Neutrophil (primary cell): Measurements from ENCODE around the gene SYTL2.

Source experiments
- H3K27ac ChIP-seq: fragments of 200-600 bp; sonication (generic); 2 replicates; pipeline ENCODE4 v1.5.1; 2016; ENCODE audit warnings: mild to moderate bottlenecking, moderate library complexity
- H3K27me3 ChIP-seq: fragments of 200-600 bp; sonication (generic); 2 replicates; pipeline ENCODE4 v1.6.0; 2016; ENCODE audit warnings: mild to moderate bottlenecking
- H3K36me3 ChIP-seq: fragments of 200-600 bp; sonication (generic); 2 replicates; pipeline ENCODE4 v1.5.1; 2017
- H3K4me1 ChIP-seq, 2 experiments: fragments of 200-600 bp in 1 of 2; sonication (generic) in 1 of 2; 1 replicate in 1 of 2; 2 replicates in 1 of 2; pipeline versions ENCODE4 v1.5.1 to v1.6.1; 2013 to 2016; ENCODE audit warnings: low read depth in 1 of 2, low read length in 1 of 2, mild to moderate bottlenecking in 1 of 2, moderate library complexity in 1 of 2; ENCODE audit not compliant: control insufficient read depth in 1 of 2, insufficient read depth in 1 of 2
- H3K4me3 ChIP-seq, 2 experiments: fragments of 200-600 bp in 1 of 2; sonication (generic) in 1 of 2; 1 replicate in 1 of 2; 2 replicates in 1 of 2; pipeline ENCODE4 v1.5.1; 2013 to 2016; ENCODE audit warnings: low read depth in 1 of 2, low read length in 1 of 2, mild to moderate bottlenecking in 1 of 2, moderate library complexity in 1 of 2
- H3K9me3 ChIP-seq: fragments of 200-600 bp; sonication (generic); 2 replicates; pipeline ENCODE4 v1.5.1; 2016
- TF ChIP-seq, protein P1 (sequence below): fragments of 200-600 bp; sonication (generic); IDR thresholded peaks from 2 replicates; pipeline ENCODE4 v1.5.1; 2016; ENCODE audit warnings: antibody characterized with exemption

SYTL2 gene

DNA sequence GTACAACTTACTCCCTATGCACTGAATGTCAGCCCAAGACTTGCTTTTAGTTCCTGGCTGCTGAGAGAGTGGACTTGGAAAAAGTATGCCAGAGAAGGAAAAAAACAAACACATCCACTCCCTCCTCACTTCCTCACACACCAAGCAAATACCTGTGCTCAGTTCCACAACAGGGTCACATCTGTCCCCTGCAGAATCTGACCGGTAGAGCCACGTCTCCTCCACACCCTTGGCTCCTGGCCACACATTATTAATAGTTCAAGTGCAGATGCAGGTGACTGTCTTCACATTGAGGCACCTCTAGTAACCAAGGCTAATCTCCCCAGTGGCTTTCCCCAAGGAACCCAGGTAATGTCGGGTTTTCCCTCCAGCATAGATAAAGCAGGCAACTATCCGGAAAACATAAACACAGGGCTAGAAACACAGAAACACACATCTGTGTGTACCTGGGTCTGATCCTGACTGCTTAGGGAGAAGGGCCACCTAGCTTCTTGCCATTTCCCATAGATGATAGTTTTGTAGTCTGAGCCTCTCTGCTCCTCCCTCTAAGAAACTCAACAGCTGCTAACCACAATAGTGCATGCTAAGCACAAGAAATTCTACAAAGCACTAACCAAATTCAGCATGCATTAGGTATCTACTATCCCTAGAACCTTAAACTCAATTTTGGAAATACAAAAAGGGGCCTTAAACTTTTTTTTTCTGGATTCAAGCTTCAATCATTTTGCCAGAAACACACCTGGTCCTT, 10.2 kb downstream of the SYTL2 start:
- Histone ChIP-seq H3K27me3 (no peaks in the 10 kb centered on the region), H3K27ac (no peak overlapping the region), H3K4me3 (no peak overlapping the region), H3K36me3 (no peaks in the 10 kb centered on the region), H3K9me3 (no peaks in the 10 kb centered on the region), H3K4me1 (no peaks in the 10 kb centered on the region)
- TF ChIP-seq, protein P1, sequence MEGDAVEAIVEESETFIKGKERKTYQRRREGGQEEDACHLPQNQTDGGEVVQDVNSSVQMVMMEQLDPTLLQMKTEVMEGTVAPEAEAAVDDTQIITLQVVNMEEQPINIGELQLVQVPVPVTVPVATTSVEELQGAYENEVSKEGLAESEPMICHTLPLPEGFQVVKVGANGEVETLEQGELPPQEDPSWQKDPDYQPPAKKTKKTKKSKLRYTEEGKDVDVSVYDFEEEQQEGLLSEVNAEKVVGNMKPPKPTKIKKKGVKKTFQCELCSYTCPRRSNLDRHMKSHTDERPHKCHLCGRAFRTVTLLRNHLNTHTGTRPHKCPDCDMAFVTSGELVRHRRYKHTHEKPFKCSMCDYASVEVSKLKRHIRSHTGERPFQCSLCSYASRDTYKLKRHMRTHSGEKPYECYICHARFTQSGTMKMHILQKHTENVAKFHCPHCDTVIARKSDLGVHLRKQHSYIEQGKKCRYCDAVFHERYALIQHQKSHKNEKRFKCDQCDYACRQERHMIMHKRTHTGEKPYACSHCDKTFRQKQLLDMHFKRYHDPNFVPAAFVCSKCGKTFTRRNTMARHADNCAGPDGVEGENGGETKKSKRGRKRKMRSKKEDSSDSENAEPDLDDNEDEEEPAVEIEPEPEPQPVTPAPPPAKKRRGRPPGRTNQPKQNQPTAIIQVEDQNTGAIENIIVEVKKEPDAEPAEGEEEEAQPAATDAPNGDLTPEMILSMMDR, result no peak

DNA sequence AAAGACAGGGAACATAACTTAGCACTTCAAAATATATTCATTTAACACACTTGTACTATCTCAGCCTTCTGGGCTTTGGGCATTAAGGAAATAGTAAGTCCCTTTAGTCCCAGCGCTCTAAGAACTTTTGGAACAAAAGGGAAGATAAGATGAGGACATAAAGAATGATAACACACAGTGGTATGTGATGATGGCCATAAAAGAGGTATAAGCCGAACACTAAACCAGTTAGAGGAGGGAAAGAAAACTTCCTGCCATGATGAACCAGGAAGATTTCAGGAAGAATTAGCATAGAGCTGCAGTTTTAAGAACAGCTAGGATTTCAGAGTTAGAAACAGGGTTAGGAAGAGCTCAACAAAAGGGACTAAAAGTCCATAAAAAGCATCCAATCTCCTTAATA, 11.8 kb downstream of the SYTL2 start:
- TF ChIP-seq, protein P1, result no peak
- Histone ChIP-seq H3K36me3 (no peaks in the 10 kb centered on the region), H3K4me3 (no peak overlapping the region), H3K4me1 (no peaks in the 10 kb centered on the region), H3K27ac (no peak overlapping the region), H3K27me3 (no peaks in the 10 kb centered on the region), H3K9me3 (no peaks in the 10 kb centered on the region)

DNA sequence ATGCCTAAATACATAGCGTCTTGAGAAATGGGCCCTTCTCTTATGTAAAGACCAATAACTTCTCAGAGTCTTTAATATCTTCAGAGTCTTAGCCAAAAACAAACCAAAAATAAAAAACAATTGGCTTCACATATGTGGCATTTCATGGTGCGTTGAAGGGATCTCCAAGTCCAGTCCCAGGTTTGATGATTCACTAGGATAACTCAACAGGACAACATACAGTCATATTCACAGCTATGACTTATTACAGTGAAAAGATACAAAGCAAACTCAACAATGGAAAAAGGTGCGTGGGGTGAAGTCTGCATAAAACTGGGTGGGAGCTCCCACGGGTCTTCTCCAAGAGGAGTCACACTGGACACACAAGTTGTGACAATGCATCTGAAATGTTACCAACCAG, 12.6 kb downstream of the SYTL2 start:
- TF ChIP-seq, protein P1, result no peak
- Histone ChIP-seq H3K9me3 (no peaks in the 10 kb centered on the region), H3K4me1 (no peaks in the 10 kb centered on the region), H3K4me3 (no peak overlapping the region), H3K36me3 (no peaks in the 10 kb centered on the region), H3K27me3 (no peaks in the 10 kb centered on the region), H3K27ac (no peak overlapping the region)

DNA sequence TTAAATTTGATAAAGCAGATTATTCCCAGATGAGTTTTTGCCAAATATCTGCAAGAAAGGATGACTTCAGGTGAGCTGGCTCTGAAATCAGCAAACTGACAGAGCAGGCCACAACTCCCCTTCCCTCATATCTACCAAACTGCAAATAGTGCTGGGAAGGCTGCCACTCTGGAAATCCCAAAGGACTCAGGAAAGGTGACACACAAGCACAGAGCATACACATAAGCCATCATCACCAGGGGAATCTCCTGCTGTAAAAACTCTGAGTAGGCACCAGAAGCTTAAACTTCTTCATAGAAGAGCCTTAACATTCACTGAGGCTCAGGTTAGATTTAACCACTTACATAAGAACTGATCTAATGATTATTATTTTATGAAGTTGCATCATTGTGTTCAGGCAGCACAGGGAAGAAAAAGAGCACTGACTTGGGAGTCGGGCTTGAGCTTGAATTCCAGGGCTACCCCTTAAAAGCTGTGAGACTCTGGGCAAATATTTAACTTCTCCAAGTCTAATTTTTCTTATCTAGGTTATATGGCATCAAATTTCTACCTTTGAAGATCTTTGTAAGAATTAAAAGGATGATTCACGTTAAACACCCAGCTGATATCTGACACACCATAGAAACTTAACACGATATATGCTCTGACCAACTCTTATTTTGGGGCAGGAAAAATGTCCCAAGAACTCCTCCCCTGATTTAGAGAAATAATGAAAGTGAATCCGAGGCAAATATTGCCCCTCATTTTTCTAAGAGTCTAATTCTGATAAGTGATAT, 15.0 kb downstream of the SYTL2 start:
- H3K4me1 ChIP-seq, result no peaks in the 10 kb centered on the region
- no peak overlapping the region for H3K4me3 ChIP-seq
- H3K27ac ChIP-seq, result no peak overlapping the region
- TF ChIP-seq, protein P1, result no peak
- no peaks in the 10 kb centered on the region for H3K27me3 ChIP-seq
- H3K36me3 ChIP-seq, result no peaks in the 10 kb centered on the region
- H3K9me3 ChIP-seq, result no peaks in the 10 kb centered on the region

DNA sequence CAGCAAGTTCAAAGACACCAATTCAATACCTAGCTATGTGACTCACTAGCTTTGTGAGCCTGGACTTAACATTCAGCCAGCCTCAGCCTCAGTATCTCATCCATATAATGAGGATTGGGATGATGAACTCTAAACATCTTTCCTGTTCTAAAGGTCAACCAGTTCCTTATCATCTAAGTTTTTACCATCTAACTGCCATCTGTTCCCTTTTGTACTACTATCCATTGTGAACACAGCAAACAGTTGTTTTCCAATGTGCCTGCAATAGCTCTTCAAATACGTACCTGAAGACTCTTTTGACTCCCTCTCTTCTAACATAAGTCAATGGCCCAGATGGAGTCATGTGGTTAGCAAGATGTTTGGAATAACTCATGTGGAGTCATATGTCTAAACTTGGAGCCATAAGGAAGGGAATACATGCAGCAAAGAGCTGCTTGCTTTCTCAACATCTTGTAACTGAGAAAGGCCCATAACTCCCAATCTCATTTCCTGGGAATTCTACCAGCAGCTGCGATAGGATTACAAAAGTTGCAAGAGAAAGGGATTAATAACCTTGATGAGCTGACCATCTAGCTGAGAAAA, 19.4 kb downstream of the SYTL2 start:
- no peak overlapping the region for H3K4me3 ChIP-seq
- TF ChIP-seq, protein P1, result no peak
- H3K27me3 ChIP-seq, result no peaks in the 10 kb centered on the region
- no peaks in the 10 kb centered on the region for H3K9me3 ChIP-seq
- H3K27ac ChIP-seq, result no peak overlapping the region
- H3K36me3 ChIP-seq, result no peaks in the 10 kb centered on the region
- H3K4me1 ChIP-seq, result no peaks in the 10 kb centered on the region
